ENCODE data around the gene LIMA1.

GRCh38 chr12:50200552-50201273 lies 82.6 kb downstream of the LIMA1 start:
- TF ChIP-seq MYC (IDR thresholded peaks at IDR 0.05; ENCODE audit: low read depth, low read length) (no peak), CTCF (IDR thresholded peaks at IDR 0.05; ENCODE audit: low read depth, low read length) (no peak)

All from NB4 (cell line).